B cell (primary cell): ENCODE results near the gene AFF1. TPM values are rescaled to one million over a fixed set of nuclear protein-coding genes. Genes with fewer than 3 reads are reported as not detected.

Experiments used
- ATAC-seq: fragments of 200-7000 bp; cut with Tn5 transposase; one replicate; pipeline ENCODE4 v1.10.0; 2021; ENCODE audit warnings: low read depth, mild to moderate bottlenecking, moderate number of reproducible peaks, moderate library complexity
- CTCF ChIA-PET: fragments of 350-600 bp; sonication (Branson Sonifier 250); formaldehyde crosslinking; loops from one replicate; lab custom pipeline; 2021; ENCODE audit warnings: antibody characterized with exemption, inconsistent platforms; lab: Charles Lee
- POLR2A ChIA-PET: fragments of 350-600 bp; sonication (Branson Sonifier 250); formaldehyde crosslinking; loops from one replicate; lab custom pipeline; 2021; ENCODE audit warnings: antibody characterized with exemption; lab: Charles Lee
- DNase-seq: peaks from one replicate; pipeline ENCODE4 v3.0.0; 2013
- H2AFZ ChIP-seq: 2 replicates; pipeline ENCODE4 v1.6.1; 2012; ENCODE audit warnings: mild to moderate bottlenecking, low read depth, low read length; ENCODE audit not compliant: insufficient read depth, poor library complexity, severe bottlenecking
- H3K27ac ChIP-seq, 2 donors: 1 replicate in 1 of 2; 2 replicates in 1 of 2; pipeline ENCODE4 v1.5.1; 2012 to 2013; ENCODE audit warnings: low read length in 2 of 2, mild to moderate bottlenecking in 2 of 2, moderate library complexity in 1 of 2
- H3K27me3 ChIP-seq, 4 experiments: fragments of 200-600 bp in 1 of 4; sonication (generic) in 1 of 4; replicated peaks in 1 of 4; 1 replicate in 2 of 4; 2 replicates in 2 of 4; pipeline versions ENCODE4 v1.6.1 to v1.7.0; 2013 to 2016; ENCODE audit warnings: low read length in 3 of 4, mild to moderate bottlenecking in 2 of 4, mixed read lengths in 1 of 4, moderate library complexity in 1 of 4; ENCODE audit not compliant: insufficient read depth in 4 of 4, control insufficient read depth in 3 of 4; ENCODE audit errors: control extremely low read depth in 1 of 4
- H3K36me3 ChIP-seq, 2 experiments: replicated peaks in 1 of 2; 1 replicate in 1 of 2; 2 replicates in 1 of 2; pipeline versions ENCODE4 v1.6.1 to v1.7.1; 2013; ENCODE audit warnings: low read length in 1 of 2; ENCODE audit not compliant: insufficient read depth in 2 of 2, control insufficient read depth in 1 of 2; ENCODE audit errors: control extremely low read depth in 1 of 2, extremely low read depth in 1 of 2
- H3K4me1 ChIP-seq, 2 donors: fragments of 200-600 bp in 1 of 2; sonication (generic) in 1 of 2; 1 replicate in 1 of 2; 2 replicates in 1 of 2; pipeline versions ENCODE4 v1.5.1 to v1.6.1; 2013 to 2017; ENCODE audit warnings: low read length in 2 of 2; ENCODE audit not compliant: control insufficient read depth in 2 of 2, insufficient read depth in 2 of 2
- H3K4me2 ChIP-seq: replicated peaks from 2 replicates; pipeline ENCODE3; 2012; ENCODE audit warnings: mild to moderate bottlenecking, low read depth, low read length; ENCODE audit not compliant: poor library complexity, severe bottlenecking
- H3K4me3 ChIP-seq, 5 experiments: fragments of 200-600 bp in 1 of 5; sonication (generic) in 1 of 5; 1 replicate in 3 of 5; 2 replicates in 2 of 5; pipeline versions ENCODE4 v1.5.1 to v1.7.0; 2011 to 2016; ENCODE audit warnings: low read length in 4 of 5, mild to moderate bottlenecking in 4 of 5, low read depth in 2 of 5, control low read depth in 1 of 5, moderate library complexity in 1 of 5; ENCODE audit not compliant: insufficient read depth in 1 of 5; ENCODE audit errors: control extremely low read depth in 1 of 5, extremely low read depth in 1 of 5
- H3K79me2 ChIP-seq: fragments of 200-600 bp; sonication (generic); one replicate; pipeline ENCODE4 v1.6.0; 2016; ENCODE audit warnings: low read length; ENCODE audit not compliant: control insufficient read depth, insufficient read depth
- H3K9ac ChIP-seq: fragments of 200-600 bp; sonication (generic); 2 replicates; pipeline ENCODE4 v1.6.1; 2017; ENCODE audit warnings: mild to moderate bottlenecking, low read length, moderate library complexity
- H3K9me3 ChIP-seq, 3 donors: one replicate each; pipeline versions ENCODE4 v1.6.1 to v1.7.1; 2013; ENCODE audit warnings: low read length in 2 of 3; ENCODE audit not compliant: control insufficient read depth in 2 of 3, insufficient read depth in 1 of 3; ENCODE audit errors: control extremely low read depth in 1 of 3
- H4K20me1 ChIP-seq: 2 replicates; pipeline ENCODE4 v1.6.0; 2012; ENCODE audit warnings: mild to moderate bottlenecking, low read length; ENCODE audit not compliant: insufficient read depth, control insufficient read depth, poor library complexity, severe bottlenecking
- H3K27ac Mint-ChIP-seq: one replicate; pipeline ENCODE4 v1.8.0; 2021; ENCODE audit warnings: mixed read lengths
- H3K27me3 Mint-ChIP-seq: one replicate; pipeline ENCODE4 v1.8.0; 2021; ENCODE audit warnings: mixed read lengths
- H3K4me1 Mint-ChIP-seq: one replicate; pipeline ENCODE4 v1.8.0; 2021; ENCODE audit warnings: mixed read lengths
- H3K4me3 Mint-ChIP-seq: one replicate; pipeline ENCODE4 v1.8.0; 2021; ENCODE audit warnings: mixed read lengths
- H3K9me3 Mint-ChIP-seq: one replicate; pipeline ENCODE4 v1.8.0; 2022; ENCODE audit warnings: mixed read lengths; ENCODE audit not compliant: insufficient read depth
- EZH2 ChIP-seq: IDR thresholded peaks from 2 replicates; pipeline ENCODE4 v1.6.1; 2012; ENCODE audit warnings: borderline replicate concordance, low read depth, mild to moderate bottlenecking, moderate library complexity, low read length; ENCODE audit not compliant: insufficient read depth, poor library complexity, severe bottlenecking
- WGBS: methylation state at CpG from one replicate; pipeline ENCODE4 v1.1.5; 2013; ENCODE audit warnings: missing lambda C conversion rate; ENCODE audit not compliant: insufficient coverage; 5-methylcytosine and 5-hydroxymethylcytosine counted together
- intact Hi-C: fragments of 100-400 bp; cut with micrococcal nuclease; formaldehyde crosslinking; loops from one replicate; pipeline ENCODE4 v1.10.0; 2022
- polyA plus RNA-seq: library from polyadenylated mRNA; depleted of rRNA; stranded (reverse); fragments of >200 nt; gene quantifications from 2 replicates; pipeline ENCODE4 v1.2.3, GENCODE V29; 2012
- total RNA-seq, 2 donors: library from RNA; stranded (reverse); fragments of 120-200 nt in 1 of 2; gene quantifications; 1 replicate in 1 of 2; 2 replicates in 1 of 2; pipeline versions ENCODE4 v1.2.3 to v1.2.4, GENCODE V29; 2013 to 2022
- TF ChIP-seq, protein P1 (sequence below): fragments of 200-600 bp; IDR thresholded peaks from one replicate; pipeline ENCODE4 v1.8.0; 2022; ENCODE audit warnings: antibody characterized with exemption, mild to moderate bottlenecking

The AFF1 gene
- total and polyA plus RNA-seq, 2 donors (not counting 1 experiment from before 2014, with no cell fraction given) = 15.3 to 135 TPM

DNA sequence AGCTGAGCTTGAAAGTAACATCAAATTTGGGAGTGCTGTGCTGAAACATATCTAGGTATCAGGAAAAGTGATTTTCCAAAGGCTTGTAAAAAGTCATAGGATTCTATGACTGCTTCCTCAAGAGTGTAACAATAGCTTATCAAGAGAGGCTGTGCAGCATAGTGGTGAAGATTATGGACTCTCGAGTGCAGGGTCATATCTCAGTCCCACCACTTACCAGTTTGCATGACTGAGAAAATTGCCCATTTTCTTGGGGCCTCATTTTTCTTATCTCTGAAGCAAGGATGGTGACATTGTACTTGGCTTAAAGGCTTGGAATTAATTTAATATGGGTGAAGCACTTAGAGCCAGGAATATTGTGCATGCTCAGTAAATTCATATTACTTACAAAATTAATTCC, 57.2 kb downstream of the AFF1 start:
- H3K4me1 ChIP-seq = peaks cover 5 to 8% of the 10 kb centered on the region in 2 donors
- ChIA-PET CTCF (interaction anchor here (1.1 to 1.3 kb wide), 2 partner anchors 10 to 59 kb away, joined by 3 to 5 read pairs; no protein-coding TSS in a partner anchor), POLR2A (interaction anchor here (0.6 to 0.8 kb wide), 2 partner anchors 14 to 75 kb away, joined by 3 to 5 read pairs; no protein-coding TSS in a partner anchor)
- TF ChIP-seq, protein P1, sequence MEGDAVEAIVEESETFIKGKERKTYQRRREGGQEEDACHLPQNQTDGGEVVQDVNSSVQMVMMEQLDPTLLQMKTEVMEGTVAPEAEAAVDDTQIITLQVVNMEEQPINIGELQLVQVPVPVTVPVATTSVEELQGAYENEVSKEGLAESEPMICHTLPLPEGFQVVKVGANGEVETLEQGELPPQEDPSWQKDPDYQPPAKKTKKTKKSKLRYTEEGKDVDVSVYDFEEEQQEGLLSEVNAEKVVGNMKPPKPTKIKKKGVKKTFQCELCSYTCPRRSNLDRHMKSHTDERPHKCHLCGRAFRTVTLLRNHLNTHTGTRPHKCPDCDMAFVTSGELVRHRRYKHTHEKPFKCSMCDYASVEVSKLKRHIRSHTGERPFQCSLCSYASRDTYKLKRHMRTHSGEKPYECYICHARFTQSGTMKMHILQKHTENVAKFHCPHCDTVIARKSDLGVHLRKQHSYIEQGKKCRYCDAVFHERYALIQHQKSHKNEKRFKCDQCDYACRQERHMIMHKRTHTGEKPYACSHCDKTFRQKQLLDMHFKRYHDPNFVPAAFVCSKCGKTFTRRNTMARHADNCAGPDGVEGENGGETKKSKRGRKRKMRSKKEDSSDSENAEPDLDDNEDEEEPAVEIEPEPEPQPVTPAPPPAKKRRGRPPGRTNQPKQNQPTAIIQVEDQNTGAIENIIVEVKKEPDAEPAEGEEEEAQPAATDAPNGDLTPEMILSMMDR = no peak
- TF ChIP-seq EZH2 = no peak
- no peaks in the 10 kb centered on the region for H3K27me3 ChIP-seq
- WGBS = no CpG with 5 or more reads among the region's 1 CpG
- Mint-ChIP-seq H3K27ac (no peak overlapping the region), H3K4me3 (no peak overlapping the region), H3K4me1 (peaks cover 16% of the 10 kb centered on the region), H3K9me3 (no peaks in the 10 kb centered on the region), H3K27me3 (no peaks in the 10 kb centered on the region)
- intact Hi-C loops = no loop called here
- no peak overlapping the region for H3K9ac ChIP-seq
- no peak overlapping the region for H3K4me3 ChIP-seq
- H3K4me2 ChIP-seq = no peak overlapping the region
- H4K20me1 ChIP-seq = no peaks in the 10 kb centered on the region
- no peak overlapping the region for H2AFZ ChIP-seq
- peaks cover 20% of the 10 kb centered on the region for H3K79me2 ChIP-seq
- no peak for DNase-seq
- H3K27ac ChIP-seq = no peak overlapping the region
- H3K36me3 ChIP-seq = peaks cover 0 to 2% of the 10 kb centered on the region in 2 experiments
- ATAC-seq = no peak
- H3K9me3 ChIP-seq = no peaks in the 10 kb centered on the region

DNA sequence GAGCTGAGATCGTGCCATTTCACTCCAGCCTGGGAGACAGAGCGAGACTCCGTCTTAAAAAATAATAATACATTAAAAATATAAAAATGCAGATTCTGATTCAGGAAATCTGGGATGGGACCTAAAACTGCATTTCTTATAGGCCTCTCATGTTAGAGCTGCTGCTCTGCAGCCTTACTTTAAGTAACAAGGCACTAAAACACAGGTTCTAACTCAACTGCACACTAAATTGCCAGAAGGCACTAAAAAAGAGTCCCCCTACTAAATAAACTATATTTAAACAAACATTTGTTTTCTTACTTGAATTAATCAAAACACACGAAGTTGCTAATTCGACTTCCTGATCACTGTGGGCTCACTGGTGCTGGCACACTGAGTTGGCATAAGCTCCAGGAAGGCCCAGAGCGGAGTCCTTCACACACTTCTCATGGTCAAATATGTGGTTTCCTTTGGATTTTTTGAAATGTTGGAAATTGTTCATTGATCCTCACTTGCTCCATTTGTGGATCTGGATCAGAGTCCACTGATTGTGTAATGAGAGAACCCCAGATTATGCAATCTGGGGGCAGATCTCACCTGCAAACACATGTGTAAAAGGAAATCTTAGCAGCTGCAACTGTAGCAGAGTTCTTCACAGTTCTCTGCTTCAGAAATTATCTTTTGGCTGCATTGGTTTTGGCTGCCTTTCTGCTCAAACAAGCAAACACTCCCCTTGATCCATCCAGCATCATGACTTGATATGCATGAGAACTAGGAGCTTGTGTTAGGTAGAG, 59.3 kb downstream of the AFF1 start:
- Histone ChIP-seq H3K27me3 (no peaks in the 10 kb centered on the region), H3K4me1 (peaks cover 26 to 29% of the 10 kb centered on the region in 2 donors), H2AFZ (no peak overlapping the region), H3K4me2 (no peak overlapping the region), H3K9ac (no peak overlapping the region), H3K4me3 (no peak overlapping the region), H3K9me3 (no peaks in the 10 kb centered on the region), H3K79me2 (peaks cover 32% of the 10 kb centered on the region), H3K36me3 (no peaks in the 10 kb centered on the region), H4K20me1 (no peaks in the 10 kb centered on the region), H3K27ac (no peak overlapping the region)
- TF ChIP-seq, protein P1 = no peak
- no peak for TF ChIP-seq EZH2
- Mint-ChIP-seq H3K27ac (no peak overlapping the region), H3K4me1 (peaks cover 34% of the 10 kb centered on the region), H3K4me3 (no peak overlapping the region), H3K9me3 (no peaks in the 10 kb centered on the region), H3K27me3 (no peaks in the 10 kb centered on the region)
- CTCF ChIA-PET = interaction anchor here (0.8 to 1.8 kb wide), 2 partner anchors 9 to 71 kb away, joined by 4 read pairs; no protein-coding TSS in a partner anchor
- POLR2A ChIA-PET = interaction anchor here (0.6 kb wide), 2 partner anchors 30 to 49 kb away, joined by 3 to 4 read pairs; no protein-coding TSS in a partner anchor
- intact Hi-C loops = no loop called here
- DNase-seq (no peak), ATAC-seq (no peak)
- 26% methylated on average over 2 of the region's 6 CpGs for WGBS
